ENCODE results near the gene ATG5. TPM values are rescaled to one million over a fixed set of nuclear protein-coding genes. Genes with fewer than 3 reads are reported as not detected.

The ATG5 gene
- total RNA-seq, 1 experiment from 2014 or later = 26.9 TPM

- no TSS peak for BruUV-seq (replicated peaks)
- TF ChIP-seq, protein P1, sequence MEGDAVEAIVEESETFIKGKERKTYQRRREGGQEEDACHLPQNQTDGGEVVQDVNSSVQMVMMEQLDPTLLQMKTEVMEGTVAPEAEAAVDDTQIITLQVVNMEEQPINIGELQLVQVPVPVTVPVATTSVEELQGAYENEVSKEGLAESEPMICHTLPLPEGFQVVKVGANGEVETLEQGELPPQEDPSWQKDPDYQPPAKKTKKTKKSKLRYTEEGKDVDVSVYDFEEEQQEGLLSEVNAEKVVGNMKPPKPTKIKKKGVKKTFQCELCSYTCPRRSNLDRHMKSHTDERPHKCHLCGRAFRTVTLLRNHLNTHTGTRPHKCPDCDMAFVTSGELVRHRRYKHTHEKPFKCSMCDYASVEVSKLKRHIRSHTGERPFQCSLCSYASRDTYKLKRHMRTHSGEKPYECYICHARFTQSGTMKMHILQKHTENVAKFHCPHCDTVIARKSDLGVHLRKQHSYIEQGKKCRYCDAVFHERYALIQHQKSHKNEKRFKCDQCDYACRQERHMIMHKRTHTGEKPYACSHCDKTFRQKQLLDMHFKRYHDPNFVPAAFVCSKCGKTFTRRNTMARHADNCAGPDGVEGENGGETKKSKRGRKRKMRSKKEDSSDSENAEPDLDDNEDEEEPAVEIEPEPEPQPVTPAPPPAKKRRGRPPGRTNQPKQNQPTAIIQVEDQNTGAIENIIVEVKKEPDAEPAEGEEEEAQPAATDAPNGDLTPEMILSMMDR (IDR thresholded peaks at IDR 0.05; ENCODE audit: insufficient read depth in 1 of 2, low read depth in 1 of 2, low read length in 1 of 2, severe bottlenecking in 1 of 2, unreplicated experiment in 1 of 2) = no peak
- no peak overlapping the region for H3K4me3 ChIP-seq (ENCODE audit: low read depth, low read length)
- no peaks in the 10 kb centered on the region for H3K27me3 ChIP-seq (replicated peaks; ENCODE audit: control insufficient read depth, insufficient read depth, low read length)
- no peaks in the 10 kb centered on the region for H3K9me3 ChIP-seq
- ChIA-PET POLR2A (no interaction called here), CTCF (no interaction called here)
- no peaks in the 10 kb centered on the region for H3K27me3 Mint-ChIP-seq (ENCODE audit: insufficient read depth, unreplicated experiment)
- intact Hi-C loops (cut with micrococcal nuclease; ENCODE audit: unreplicated experiment) = no loop called here
- H3K27ac Mint-ChIP-seq (ENCODE audit: unreplicated experiment) = no peak overlapping the region
- H3K9me3 Mint-ChIP-seq (ENCODE audit: unreplicated experiment) = peaks cover 10% of the 10 kb centered on the region
- peaks cover 18% of the 10 kb centered on the region for H3K4me1 Mint-ChIP-seq (ENCODE audit: low read depth, unreplicated experiment)
- peaks cover 10% of the 10 kb centered on the region for H3K36me3 Mint-ChIP-seq (ENCODE audit: insufficient read depth, unreplicated experiment)
- no peaks in the 10 kb centered on the region for H3K36me3 ChIP-seq (ENCODE audit: control insufficient read depth, insufficient read depth, low read length)
- DNase-seq = no peak
- H3K4me1 ChIP-seq = peaks cover 11% of the 10 kb centered on the region
- H3K4me3 Mint-ChIP-seq (ENCODE audit: unreplicated experiment) = no peak overlapping the region
Observed at GRCh38 chr6:106321940-106322339, 3.6 kb downstream of the ATG5 start.

- Mint-ChIP-seq H3K4me1 (ENCODE audit: low read depth, unreplicated experiment) (peaks cover 14% of the 10 kb centered on the region), H3K36me3 (ENCODE audit: insufficient read depth, unreplicated experiment) (peaks cover 8% of the 10 kb centered on the region), H3K9me3 (ENCODE audit: unreplicated experiment) (peaks cover 10% of the 10 kb centered on the region), H3K27ac (ENCODE audit: unreplicated experiment) (no peak overlapping the region), H3K4me3 (ENCODE audit: unreplicated experiment) (no peak overlapping the region), H3K27me3 (ENCODE audit: insufficient read depth, unreplicated experiment) (no peaks in the 10 kb centered on the region)
- Histone ChIP-seq H3K9me3 (no peaks in the 10 kb centered on the region), H3K36me3 (ENCODE audit: control insufficient read depth, insufficient read depth, low read length) (no peaks in the 10 kb centered on the region), H3K4me1 (peaks cover 4% of the 10 kb centered on the region), H3K4me3 (ENCODE audit: low read depth, low read length) (no peak overlapping the region), H3K27me3 (replicated peaks; ENCODE audit: control insufficient read depth, insufficient read depth, low read length) (no peaks in the 10 kb centered on the region)
- CTCF ChIA-PET = no interaction called here
- TF ChIP-seq, protein P1 (IDR thresholded peaks at IDR 0.05; ENCODE audit: insufficient read depth in 1 of 2, low read depth in 1 of 2, low read length in 1 of 2, severe bottlenecking in 1 of 2, unreplicated experiment in 1 of 2) = no peak
- POLR2A ChIA-PET = no interaction called here
- intact Hi-C loops (cut with micrococcal nuclease; ENCODE audit: unreplicated experiment) = no loop called here
- DNase-seq = no peak
- BruUV-seq (replicated peaks) = no TSS peak
Observed at GRCh38 chr6:106318851-106319250, 6.7 kb downstream of the ATG5 start.

DNA sequence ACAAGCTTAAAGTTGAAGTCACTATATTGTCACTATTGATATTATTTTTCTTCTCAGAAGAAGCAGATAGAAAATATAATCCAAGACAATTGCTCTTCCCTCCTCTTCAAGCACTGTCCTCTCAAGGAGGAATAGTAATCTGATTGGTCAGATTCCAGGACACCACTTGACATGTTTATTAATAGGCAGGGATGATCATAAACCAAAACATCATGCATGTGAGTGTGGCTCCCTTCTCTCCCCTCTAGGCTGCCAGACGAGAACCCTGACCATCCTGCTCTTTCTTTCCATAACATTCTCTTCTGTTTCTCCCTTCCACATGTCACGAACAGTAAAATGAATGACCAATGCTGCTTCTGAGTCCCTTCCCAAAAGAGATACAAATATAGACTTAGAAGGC is 7.5 kb downstream of the ATG5 start:
- Mint-ChIP-seq H3K4me3 (ENCODE audit: unreplicated experiment) (no peak overlapping the region), H3K27me3 (ENCODE audit: insufficient read depth, unreplicated experiment) (no peaks in the 10 kb centered on the region), H3K9me3 (ENCODE audit: unreplicated experiment) (peaks cover 10% of the 10 kb centered on the region), H3K4me1 (ENCODE audit: low read depth, unreplicated experiment) (peaks cover 13% of the 10 kb centered on the region), H3K27ac (ENCODE audit: unreplicated experiment) (no peak overlapping the region), H3K36me3 (ENCODE audit: insufficient read depth, unreplicated experiment) (peaks cover 12% of the 10 kb centered on the region)
- no peaks in the 10 kb centered on the region for H3K27me3 ChIP-seq (replicated peaks; ENCODE audit: control insufficient read depth, insufficient read depth, low read length)
- TF ChIP-seq, protein P1 (IDR thresholded peaks at IDR 0.05; ENCODE audit: insufficient read depth in 1 of 2, low read depth in 1 of 2, low read length in 1 of 2, severe bottlenecking in 1 of 2, unreplicated experiment in 1 of 2) = no peak
- ChIA-PET POLR2A (no interaction called here), CTCF (no interaction called here)
- H3K4me3 ChIP-seq (ENCODE audit: low read depth, low read length) = no peak overlapping the region
- H3K4me1 ChIP-seq = peaks cover 4% of the 10 kb centered on the region
- no peaks in the 10 kb centered on the region for H3K9me3 ChIP-seq
- intact Hi-C loops (cut with micrococcal nuclease; ENCODE audit: unreplicated experiment) = no loop called here
- no TSS peak for BruUV-seq (replicated peaks)
- no peaks in the 10 kb centered on the region for H3K36me3 ChIP-seq (ENCODE audit: control insufficient read depth, insufficient read depth, low read length)
- DNase-seq = no peak

Data from Caco-2 (cell line).